ENCODE data around the gene POLDIP2.

- no peak for TF ChIP-seq CTCF (conservative IDR thresholded peaks at IDR 0.05 in 1 of 2, IDR thresholded peaks at IDR 0.05 in 1 of 2; ENCODE audit: low read depth in 1 of 2, low read length in 2 of 2)
- TF ChIP-seq EZH2 (IDR thresholded peaks at IDR 0.05; ENCODE audit: low read length, missing control alignments): no peak
Observed at GRCh38 chr17:28368306-28368831, 11.0 kb upstream of the POLDIP2 start.

Measured in fibroblast of lung (primary cell).